IPS DF 19.7 (cell line): ENCODE data around the gene TMEM89.

Experiments used
- DNase-seq: peaks from one replicate; pipeline ENCODE4 v3.0.0-alpha.2; 2013; ENCODE audit warnings: low read depth, low spot score

TMEM89 gene

DNA sequence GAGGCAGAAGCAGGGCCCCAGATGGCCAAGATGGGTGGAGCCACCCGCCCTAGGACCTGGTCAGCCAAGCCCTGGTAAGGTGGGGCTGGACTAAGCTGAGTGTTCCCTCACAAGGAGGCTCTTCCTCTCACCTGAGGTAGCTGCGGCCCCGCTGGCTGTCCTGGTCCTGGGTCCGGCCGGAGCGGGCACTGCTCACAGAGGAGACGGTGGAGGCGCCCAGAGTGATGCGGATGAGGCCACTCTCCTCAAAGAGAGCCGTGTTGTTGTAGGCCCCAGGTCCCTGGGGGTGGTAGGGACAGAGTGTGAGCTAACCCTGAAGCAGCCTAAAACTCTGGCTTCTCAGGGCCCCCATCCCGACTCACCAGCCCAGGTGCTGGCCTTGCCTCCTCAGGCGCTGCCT is 21.0 kb upstream of the TMEM89 start:
- DNase-seq: no peak

DNA sequence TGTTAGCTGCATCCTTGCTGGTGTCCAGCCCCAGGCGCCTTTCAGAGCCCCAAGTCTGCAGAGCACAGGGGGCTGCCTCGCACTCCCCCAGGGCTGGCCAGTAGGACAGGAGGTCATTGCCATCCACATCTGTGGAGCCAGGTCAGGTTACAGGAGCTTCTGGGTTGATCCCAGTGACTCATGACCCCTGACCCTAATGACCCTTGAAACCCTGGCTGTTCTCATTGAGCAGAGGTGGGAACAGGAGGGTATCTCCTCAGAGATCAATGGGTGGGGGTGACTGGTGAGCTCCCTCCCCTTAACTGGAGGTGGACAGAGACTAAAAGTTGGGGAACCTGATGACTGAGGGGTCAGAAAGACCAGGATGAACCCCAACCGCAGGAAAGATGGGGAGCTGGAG is 19.8 kb upstream of the TMEM89 start:
- no peak for DNase-seq

DNA sequence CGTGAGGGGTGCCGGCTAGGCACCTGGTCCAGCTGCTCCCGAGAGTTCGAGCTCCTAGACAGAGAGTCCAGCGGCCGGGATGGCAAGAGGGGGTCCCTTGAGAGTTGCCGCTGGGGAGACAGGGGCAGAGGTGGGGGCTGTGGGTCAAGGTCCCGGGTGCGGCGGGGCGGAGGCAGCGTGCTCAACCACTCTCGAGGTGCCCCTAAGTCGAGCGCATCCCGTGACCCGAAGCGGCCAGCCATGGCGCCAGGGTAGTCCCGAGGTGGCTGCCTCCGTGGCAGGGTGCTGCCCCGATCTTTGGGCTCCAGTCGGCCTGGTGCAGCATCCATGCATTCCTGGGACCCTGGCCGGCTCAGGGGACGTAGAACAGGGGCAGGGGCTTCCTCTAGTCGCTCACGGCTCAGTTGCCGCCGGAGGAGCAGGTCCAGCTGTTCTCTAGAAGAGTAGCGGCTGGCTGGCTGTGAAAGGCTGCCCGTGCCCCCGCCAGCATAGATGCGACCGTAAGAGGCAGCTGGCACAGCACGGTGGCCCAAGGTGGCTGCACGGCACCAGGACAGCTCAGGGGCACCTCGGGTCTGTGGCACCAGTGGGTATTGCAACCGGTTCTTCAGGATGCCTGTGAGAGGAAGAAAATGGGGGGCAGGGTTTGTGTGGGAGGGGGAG is 18.5 kb upstream of the TMEM89 start:
- DNase-seq: no peak

DNA sequence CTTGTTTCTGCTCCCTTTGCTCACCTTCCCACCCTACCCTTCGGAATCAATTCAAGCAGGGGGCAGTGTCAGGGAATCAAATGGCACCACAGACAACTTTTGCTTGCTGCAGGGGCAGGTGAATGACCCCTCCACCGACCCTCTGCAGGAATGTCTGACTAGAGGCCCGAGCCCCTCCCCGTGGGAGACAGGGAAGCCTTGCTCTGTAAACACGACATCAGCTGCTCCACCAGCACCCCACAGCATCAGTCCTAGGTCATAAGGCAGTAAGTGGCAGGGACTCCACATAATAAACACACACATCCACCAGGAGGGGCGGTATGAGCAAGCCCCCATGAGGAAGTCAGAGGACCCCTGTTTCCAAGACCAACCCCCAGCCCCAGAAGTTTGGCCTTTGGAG is 15.7 kb upstream of the TMEM89 start:
- DNase-seq: no peak

DNA sequence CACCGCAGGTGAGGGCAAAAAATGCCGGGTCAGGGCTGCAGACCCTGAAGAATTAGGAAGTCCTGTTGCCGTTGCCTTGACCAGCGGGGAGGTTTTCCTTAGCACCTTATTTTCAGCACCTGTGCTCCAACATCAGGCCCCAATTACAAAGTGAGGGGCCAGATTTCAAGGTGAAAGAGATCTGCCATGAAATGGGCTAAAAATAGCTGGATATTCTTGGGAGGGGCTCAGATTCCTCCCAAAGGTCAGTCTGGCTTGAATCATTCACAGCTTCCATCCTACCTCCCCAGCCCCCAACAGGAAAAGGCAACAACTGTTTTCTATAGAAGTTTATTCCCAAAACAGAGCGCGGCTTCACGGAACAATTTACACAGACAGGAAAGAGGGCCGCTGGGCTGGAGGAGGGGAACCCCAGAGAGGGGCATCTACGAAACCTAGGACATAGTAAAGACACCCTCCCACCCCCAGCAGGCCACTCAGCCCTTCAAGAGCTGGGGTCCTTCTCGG is 14.6 kb upstream of the TMEM89 start:
- no peak for DNase-seq

DNA sequence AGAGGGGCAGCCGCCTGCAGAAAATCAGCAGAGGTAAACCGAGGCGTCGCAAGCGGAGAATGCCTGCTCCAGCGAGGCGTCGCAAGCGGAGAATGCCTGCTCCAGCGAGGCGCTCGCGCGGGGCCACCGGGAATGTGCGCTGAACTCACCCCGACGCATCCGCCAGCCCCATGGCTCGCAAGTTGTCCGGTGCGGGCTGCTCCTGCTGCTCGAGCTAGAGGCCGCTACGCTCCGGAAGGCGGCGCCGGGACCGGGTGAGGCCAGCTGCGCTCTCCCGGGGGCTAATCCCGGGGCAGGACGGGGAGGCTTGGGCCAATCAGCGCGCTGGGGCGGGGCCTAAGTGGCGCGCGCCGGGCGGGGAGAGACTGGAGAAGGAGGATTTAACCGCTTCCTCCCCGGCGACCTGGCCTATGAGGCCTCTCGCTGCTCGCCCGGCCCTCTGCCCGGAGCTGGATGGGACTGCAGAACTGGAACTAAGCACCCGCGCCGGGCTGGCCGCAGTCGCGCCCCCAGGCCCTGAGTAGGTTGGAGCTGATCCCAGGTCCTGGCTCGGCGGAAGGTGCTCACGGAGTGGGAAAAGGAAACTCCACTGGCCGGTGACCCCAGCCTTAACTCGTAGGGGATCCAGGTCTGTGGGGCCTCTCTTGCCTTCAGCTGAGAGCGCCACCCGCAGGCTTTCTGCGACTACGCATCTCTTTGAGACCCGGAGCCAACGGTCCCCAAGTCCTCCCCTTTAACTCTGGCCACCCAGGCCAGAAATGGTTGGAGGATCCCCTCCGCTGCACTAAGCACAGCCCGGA is 13.9 kb upstream of the TMEM89 start, which contains the start of gene SLC26A6:
TSS of gene SLC26A6 (minus strand) at position 240 of the 800 bp plus-strand sequence. CDS start at position 172, 68 bp downstream.
- DNase-seq: peak; percentile 78

DNA sequence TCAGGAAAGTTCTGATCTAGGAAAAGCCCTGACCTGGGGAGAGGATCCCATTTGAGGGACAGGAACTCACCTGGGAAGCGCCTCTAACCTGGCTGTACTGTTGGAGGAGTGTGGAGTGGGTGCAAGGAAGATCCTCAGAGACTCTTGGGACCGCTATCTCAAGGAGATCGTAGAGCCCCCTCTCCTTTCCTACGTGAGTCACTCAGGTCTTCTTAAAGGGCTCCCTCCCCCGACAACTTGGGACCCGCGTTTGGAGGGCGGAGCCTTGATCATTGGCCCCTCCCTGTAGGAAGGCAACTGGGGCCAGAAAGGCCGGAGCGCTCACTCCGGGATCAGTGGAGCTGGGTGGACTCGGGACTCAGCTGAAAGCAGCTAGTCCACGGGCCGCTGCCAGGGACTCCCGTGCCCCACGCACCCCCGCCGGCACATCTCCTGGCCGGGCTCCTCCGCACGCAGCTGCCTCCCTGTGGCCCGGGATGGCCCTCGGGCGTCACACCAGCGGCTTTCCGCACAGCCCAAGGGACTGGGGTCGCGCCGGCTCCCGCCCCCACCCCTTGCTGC is 13.2 kb upstream of the TMEM89 start:
- no peak for DNase-seq

DNA sequence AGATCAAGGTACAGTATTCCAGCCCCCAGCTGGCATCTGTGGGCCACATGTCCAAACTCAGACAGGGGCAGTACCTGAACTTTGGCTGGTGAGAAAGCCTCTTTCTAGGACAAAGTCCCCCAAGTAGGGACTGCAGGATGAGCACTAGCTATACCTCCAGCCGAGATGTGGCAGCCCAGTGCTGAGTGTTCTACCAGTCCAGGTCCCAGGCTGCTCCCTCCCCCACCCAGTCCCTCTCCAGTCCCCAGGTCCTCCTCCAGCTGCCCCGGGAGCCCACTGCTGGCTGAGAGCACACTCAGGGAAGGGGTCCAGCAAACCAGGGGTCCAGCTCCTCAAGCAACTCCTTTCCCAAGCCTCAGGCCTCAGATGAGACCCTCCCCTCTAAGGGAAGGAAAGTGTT is 12.2 kb upstream of the TMEM89 start:
- DNase-seq: no peak

DNA sequence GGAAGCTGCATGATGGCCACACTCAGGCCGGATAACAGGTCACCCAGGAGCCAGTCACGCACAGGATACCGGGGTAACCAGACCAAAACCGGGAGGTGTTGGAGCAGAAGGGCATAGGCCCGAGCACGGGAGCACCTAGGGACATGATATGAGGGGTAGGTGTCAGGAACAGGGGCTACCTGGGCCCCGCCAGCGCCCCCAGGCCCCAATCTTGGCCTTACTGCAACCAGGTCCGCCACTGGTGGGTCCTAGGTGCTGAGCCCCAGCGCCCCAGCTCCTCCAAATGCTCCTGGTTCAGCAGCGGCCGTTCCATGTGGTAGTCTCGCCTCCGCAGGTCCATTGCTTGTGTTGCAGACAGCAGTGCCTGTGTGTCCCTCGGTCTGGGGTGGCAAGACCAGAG is 11.7 kb upstream of the TMEM89 start:
- DNase-seq: no peak

DNA sequence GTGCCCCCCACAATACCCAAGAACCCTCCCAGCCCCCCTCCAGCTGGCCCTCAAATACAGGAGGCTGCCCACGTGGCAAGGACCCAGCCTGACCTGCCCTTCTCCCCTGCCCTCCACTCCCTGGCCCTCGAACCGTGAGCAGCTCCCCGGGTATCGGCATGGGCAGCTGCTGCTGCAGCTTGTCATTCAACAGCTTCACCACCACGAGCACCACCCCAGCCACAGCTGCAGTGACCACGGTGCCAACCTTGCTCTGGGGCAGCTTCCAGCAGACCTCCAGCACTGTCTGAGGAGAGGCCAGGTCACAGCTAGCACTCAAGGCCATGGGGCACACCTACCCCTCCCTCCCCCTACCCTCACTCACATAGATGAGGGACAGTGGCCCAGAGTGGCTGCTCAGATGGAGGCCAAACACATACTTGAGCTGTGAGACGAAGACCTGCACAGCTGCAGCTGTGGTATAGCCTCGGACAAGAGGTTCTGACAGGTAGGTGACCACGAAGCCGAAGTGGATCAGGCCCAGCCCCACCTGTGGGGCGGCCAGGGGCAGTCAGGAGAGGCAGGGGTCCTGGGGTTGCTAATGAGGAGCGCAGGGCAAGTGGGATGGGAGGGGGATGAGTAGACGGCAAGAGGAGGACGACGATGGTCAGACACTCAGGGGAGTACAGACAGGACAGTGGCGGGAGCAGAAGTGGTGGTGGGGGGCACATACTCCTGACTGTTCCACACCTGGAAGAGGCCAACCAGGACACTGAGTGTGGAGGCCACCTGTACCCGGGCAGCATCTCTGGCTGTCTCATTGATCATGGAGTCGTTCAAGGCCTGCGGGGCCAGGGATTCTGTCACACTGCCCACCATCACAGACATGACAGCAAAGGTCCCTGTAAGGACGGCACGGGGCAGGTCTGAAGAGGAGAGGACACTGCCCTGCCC is 10.2 kb upstream of the TMEM89 start:
- DNase-seq: no peak

DNA sequence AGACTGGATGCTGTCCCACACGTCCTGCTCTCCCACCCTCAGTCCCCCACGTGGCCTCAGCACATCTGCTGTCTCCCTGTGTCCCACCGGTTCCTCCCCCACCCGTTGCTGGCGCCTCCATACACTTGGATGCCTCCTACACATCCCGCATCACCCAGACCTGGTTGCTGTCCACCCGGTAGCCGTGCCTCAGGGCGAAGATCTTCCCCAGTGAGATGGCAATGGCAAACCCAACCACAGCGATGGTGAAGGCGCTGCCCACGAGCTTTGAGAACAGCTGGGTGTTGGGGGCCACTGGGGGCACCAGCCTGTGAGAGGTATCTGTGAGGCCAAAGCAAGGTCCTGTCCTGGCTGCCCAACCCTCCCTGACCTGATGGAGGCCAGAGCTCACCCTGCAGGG is 9.3 kb upstream of the TMEM89 start:
- DNase-seq: no peak

DNA sequence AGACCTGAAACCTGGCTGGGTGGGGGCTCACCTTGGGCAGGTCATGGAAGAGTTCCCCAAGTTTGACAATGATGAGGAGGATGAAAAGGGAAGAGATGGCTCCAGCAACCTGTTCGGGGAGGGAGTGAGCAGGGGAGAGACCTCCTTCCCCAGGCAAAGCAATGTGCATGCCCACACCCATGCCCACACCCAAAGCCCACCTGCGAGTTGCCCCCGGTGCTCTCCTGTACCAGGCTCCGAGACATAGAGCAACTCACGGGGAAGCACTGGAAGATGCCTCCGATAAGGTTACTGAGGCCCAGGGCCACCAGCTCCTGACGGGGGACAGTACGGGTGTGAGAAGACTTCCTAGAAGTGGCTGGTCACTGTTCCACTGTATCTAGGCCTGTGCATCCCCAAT is 8.8 kb upstream of the TMEM89 start:
- no peak for DNase-seq

DNA sequence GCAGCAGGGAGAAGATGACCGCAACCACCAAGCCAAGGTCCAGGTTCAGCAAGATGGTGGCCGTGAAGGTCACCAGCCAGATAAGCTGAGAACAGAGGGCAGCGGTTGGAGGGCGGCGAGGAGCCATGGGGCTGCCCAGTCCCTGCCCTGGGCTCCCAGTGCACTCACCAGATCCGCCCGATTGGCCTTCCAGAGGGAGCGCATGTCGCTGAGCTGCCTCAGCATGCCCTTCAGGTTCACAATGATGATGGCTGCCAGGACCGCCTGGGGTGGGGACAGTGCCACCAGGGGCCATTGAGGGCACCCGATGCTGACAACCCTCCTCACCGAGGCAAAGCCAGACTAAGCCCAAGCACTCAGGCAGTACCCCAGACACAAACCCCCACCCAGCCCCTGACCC is 8.3 kb upstream of the TMEM89 start:
- no peak for DNase-seq

DNA sequence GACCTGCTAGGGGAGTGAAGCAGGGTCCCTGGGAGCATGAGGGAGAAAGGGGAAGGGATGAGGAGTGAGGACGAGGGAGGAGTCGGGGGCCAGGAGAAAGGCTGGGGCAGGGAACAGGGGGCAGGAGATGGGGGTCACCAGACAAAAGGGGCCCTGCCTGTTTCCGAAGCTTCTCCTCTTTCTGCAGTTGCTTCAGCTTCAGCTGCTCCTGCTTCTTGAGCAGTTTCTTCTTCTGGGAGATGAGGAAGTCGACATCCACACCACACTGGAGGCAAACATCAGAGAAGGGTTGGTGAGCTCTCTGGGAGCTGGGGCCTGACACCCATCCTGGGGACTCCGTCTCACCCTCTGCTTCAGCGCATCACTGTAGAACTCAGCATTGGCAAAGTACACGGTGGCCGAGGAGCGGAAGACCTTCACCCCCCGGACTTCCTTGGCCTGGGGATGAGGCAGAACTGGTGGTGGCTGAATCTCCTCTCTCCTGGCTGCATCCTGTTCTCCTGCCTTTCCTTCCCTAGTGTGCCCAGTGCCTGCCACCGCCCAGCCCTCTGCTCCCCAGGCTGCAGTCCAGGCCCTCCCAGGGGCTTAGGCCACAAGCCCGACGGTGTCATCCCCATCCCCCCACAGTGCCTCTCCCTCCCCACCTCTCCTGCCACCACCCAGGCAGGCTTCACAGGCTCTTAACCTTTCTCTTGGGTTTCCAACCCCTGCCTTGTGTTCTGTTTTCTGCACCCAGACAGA is 6.9 kb upstream of the TMEM89 start:
- DNase-seq: no peak

DNA sequence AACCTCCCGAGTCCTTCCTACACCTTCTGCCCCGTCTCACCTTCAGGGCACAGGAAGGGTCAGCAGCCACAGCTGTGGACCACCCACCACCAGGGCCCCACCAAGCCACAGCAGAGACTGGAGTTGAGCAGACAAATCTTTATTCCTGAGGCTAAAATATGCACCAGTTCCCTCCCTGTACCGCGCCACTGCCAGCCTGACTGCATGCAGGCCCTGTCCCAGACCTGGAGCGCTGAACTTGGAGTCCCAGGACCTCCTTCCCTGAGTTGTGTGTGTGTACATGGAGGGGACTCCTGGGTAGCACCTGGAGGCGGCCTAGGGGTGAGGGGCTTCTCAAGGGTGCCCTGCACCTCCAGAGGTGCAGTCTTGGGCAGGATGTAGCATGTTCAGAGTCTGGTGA is 4.0 kb upstream of the TMEM89 start:
- no peak for DNase-seq

DNA sequence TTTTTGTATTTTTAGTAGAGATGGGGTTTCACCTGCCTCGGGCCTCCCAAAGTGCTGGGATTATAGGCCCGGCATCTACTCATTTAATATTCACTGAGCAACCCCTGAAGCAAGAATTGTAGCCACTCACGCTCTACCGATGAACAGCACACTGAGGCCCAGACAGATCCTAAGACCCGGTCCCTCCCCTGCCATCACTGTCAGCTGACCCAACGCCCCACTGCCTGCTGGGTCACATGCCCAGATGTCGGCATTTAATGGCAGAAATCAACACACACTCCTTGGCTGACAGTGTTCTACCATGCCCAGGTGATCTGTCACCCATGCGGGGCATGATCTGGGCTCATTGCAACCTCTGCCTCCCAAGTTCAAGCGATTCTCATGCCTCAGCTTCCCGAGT is 3.2 kb upstream of the TMEM89 start:
- DNase-seq: no peak

DNA sequence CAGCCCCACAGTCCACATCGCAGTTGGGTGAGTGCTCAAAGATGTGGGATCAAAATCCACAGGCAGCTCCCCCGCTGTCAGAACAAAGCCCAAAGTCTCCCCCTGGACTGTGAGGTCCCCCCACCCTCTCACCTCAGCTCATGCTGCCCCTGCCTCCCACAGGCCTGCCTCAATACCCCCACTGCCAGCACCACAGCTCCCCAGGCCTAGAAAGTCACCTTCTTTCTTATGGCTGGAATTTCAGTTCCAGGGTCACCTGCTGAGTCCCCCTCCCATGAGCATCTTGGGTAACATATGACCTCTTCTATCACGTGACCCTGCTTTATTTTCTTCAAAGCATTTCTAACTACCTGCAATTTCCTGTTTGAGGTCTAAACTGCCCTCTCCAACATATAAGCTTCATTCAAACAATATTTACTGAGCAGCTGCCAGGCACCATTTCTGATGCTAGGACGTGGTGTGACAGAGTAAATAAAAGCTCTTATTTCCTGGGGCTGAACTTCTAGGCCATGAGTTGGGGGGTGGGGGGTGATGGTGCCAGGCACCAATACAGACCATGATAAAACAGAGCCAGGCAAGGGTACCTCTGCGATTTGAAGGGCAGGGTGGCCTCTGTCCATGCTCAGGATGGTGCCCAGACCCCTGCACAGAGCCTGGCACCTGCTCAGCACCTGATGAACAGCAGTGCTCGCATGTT is 2.4 kb upstream of the TMEM89 start:
- no peak for DNase-seq

DNA sequence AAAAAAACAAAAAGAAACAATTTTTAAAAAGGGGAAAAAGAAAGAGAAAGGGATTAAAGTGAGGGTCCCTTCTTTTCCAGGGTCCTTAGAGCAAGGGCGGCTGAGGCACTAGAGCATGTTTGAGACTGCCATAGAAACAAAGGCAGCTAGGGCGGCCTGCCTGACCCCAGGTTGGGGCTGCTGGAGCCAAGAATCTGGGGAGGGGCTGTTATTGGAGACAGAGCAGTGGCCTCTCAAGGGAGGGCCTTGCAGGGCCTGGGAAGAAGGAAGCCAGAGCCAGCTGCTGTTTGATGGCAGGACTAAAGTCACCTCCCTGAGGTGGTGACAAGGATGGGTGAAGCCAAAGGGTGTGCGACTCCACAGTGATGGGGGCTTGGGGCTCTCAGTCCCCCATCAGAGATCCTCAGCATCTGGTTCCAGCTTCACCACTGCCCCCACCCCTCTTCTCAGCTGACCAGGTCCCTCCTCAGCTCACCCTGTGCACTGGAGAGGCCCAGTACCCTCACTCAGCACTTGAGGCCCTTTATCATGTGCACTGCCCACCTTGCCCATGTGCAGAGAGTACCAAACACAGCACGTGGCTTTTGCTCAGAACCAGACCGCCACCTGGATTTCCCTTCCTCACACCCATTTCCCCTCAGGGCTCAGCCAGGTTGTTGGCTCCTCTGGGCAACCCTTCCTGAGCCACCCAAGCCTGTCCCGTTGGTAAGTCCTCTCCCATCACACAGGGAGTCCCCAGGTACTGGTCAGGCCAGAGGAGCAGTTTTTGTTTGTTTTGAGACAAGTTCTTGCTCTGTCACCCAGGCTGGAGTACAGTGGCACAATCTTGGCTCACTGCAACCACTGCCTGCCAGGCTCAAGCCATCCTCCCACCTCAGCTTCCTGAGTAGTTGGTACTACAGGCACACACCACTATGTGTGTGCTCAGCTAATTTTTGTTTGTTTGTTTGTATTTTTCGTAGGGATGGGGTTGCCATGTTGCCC is 1.7 kb downstream of the TMEM89 start:
- DNase-seq: no peak

DNA sequence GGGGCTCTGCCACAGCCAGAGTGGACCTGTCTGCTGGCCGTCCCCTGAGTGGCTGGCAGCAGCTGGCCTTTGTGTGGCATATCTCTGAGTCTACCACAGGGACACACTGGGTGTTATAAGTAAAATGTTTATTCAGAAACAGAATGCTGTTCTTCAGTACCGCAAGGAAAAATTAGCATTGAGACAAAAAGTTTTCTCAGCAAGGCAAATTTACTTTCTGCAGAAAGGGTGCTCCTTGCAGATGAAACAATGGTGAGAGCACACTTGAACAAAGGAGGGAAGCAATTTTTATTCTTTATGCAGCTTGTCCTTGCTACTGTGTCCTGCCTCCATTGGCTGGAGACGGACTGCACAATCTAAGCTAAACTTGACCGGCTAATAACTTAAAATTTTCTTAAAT is 4.0 kb downstream of the TMEM89 start:
- DNase-seq: no peak
